Thoracic aorta (tissue), 2 donors: ENCODE data around the gene LRRC66. TPM values are rescaled to one million over a fixed set of nuclear protein-coding genes. Genes with fewer than 3 reads are reported as not detected.

Experiments used
- ATAC-seq: fragments of 150-250 bp; one replicate; pipeline ENCODE4 v1.8.0; 2017; ENCODE audit warnings: low read depth; ENCODE audit not compliant: insufficient number of reproducible peaks, low FRiP score
- DNase-seq: peaks from one replicate; pipeline ENCODE4 v3.0.0-alpha.2; 2020; ENCODE audit warnings: low spot score
- H3K27ac ChIP-seq, 2 donors: fragments of 200-600 bp; sonication (generic); 1 replicate in 1 of 2; 2 replicates in 1 of 2; pipeline ENCODE4 v1.5.1; 2016; ENCODE audit warnings: mild to moderate bottlenecking in 2 of 2, moderate library complexity in 2 of 2
- H3K27me3 ChIP-seq: fragments of 200-600 bp; sonication (generic); replicated peaks from 2 replicates; pipeline ENCODE4 v1.6.0; 2016; ENCODE audit warnings: mild to moderate bottlenecking; ENCODE audit not compliant: insufficient read depth
- H3K36me3 ChIP-seq: fragments of 200-600 bp; sonication (generic); one replicate; pipeline ENCODE4 v1.5.1; 2016
- H3K4me1 ChIP-seq, 2 donors: fragments of 200-600 bp; sonication (generic); 1 replicate in 1 of 2; 2 replicates in 1 of 2; pipeline versions ENCODE4 v1.5.1 to v1.6.0; 2016; ENCODE audit warnings: low read depth in 2 of 2, mild to moderate bottlenecking in 1 of 2; ENCODE audit not compliant: control insufficient read depth in 1 of 2
- H3K4me3 ChIP-seq: fragments of 200-600 bp; sonication (generic); 2 replicates; pipeline ENCODE4 v1.5.1; 2016; ENCODE audit warnings: mild to moderate bottlenecking
- H3K9me3 ChIP-seq: fragments of 200-600 bp; sonication (generic); 2 replicates; pipeline ENCODE4 v1.5.1; 2016
- total RNA-seq, 2 donors: library from RNA; depleted of rRNA; stranded (reverse); fragments of >200 nt; gene quantifications; one replicate each; pipeline versions ENCODE4 v1.1.0 to v1.2.3, GENCODE V29; 2016
- TF ChIP-seq, protein P1 (sequence below): fragments of 200-600 bp; sonication (generic); IDR thresholded peaks from one replicate; pipeline ENCODE4 v1.5.1; 2019; ENCODE audit warnings: antibody characterized with exemption

The LRRC66 gene
- total RNA-seq, 2 donors from 2014 or later = 0.42 to 1.1 TPM

GRCh38 chr4:52032005-52032404 lies 11.8 kb upstream of the LRRC66 start:
- Histone ChIP-seq H3K4me1 (peaks cover 8 to 31% of the 10 kb centered on the region in 2 donors), H3K9me3 (no peaks in the 10 kb centered on the region), H3K27me3 (no peaks in the 10 kb centered on the region), H3K36me3 (peaks cover 10% of the 10 kb centered on the region), H3K27ac (no peak overlapping the region), H3K4me3 (no peak overlapping the region)
- TF ChIP-seq, protein P1, sequence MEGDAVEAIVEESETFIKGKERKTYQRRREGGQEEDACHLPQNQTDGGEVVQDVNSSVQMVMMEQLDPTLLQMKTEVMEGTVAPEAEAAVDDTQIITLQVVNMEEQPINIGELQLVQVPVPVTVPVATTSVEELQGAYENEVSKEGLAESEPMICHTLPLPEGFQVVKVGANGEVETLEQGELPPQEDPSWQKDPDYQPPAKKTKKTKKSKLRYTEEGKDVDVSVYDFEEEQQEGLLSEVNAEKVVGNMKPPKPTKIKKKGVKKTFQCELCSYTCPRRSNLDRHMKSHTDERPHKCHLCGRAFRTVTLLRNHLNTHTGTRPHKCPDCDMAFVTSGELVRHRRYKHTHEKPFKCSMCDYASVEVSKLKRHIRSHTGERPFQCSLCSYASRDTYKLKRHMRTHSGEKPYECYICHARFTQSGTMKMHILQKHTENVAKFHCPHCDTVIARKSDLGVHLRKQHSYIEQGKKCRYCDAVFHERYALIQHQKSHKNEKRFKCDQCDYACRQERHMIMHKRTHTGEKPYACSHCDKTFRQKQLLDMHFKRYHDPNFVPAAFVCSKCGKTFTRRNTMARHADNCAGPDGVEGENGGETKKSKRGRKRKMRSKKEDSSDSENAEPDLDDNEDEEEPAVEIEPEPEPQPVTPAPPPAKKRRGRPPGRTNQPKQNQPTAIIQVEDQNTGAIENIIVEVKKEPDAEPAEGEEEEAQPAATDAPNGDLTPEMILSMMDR = no peak
- DNase-seq = no peak
- no peak for ATAC-seq

DNA sequence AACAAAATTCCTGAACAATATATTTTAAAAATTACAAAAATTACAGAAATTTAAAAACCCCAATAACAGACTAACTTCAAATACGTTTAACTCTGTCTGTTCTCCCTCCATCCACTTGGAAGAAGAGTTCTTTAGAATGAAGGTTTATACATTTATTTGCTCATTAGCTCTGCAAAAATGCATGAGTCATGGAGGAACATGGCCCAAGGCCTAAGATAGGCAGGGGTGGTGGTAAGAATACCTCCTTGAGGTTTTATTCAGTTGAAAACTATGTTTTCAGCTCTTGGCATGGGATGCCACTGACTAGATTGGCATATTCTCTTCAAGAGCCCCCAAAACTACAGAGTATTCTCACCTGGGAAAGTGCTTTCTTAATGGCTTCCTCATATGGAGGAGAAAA lies 8.8 kb upstream of the LRRC66 start:
- peaks cover 17% of the 10 kb centered on the region for H3K36me3 ChIP-seq
- peaks cover 4 to 7% of the 10 kb centered on the region in 2 donors for H3K4me1 ChIP-seq
- no peak overlapping the region for H3K4me3 ChIP-seq
- H3K9me3 ChIP-seq = no peaks in the 10 kb centered on the region
- H3K27me3 ChIP-seq = no peaks in the 10 kb centered on the region
- H3K27ac ChIP-seq = no peak overlapping the region
- no peak for DNase-seq
- TF ChIP-seq, protein P1 = no peak
- ATAC-seq = no peak

GRCh38 chr4:52017814-52018213 lies 2.3 kb downstream of the LRRC66 start:
- H3K36me3 ChIP-seq = peaks cover 3% of the 10 kb centered on the region
- no peaks in the 10 kb centered on the region for H3K27me3 ChIP-seq
- H3K4me1 ChIP-seq = no peaks in the 10 kb centered on the region
- TF ChIP-seq, protein P1 = no peak
- no peak for ATAC-seq
- H3K4me3 ChIP-seq = no peak overlapping the region
- no peak overlapping the region for H3K27ac ChIP-seq
- DNase-seq = no peak
- no peaks in the 10 kb centered on the region for H3K9me3 ChIP-seq

DNA sequence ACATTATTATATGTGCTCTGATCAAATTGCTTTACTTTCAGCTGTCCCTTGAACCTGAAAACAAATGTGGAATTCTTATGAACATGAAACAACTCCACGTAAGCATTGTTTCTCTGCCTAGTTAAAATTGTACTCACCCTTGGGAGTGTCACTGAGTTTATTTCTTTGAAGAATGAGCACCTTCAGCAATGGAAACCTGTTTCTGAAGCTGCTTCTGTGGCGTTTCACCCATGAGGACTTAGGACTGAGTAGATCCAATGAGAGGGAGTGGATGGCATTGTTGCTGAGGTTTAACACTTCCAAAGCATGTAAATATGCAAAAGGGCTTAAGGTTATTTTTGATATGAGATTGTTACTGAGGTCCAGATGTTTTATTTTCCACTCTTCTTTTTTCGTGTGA lies 3.2 kb downstream of the LRRC66 start:
- H3K36me3 ChIP-seq = peaks cover 3% of the 10 kb centered on the region
- no peaks in the 10 kb centered on the region for H3K9me3 ChIP-seq
- H3K27me3 ChIP-seq = no peaks in the 10 kb centered on the region
- H3K4me1 ChIP-seq = no peaks in the 10 kb centered on the region
- TF ChIP-seq, protein P1 = no peak
- no peak for ATAC-seq
- H3K4me3 ChIP-seq = no peak overlapping the region
- no peak overlapping the region for H3K27ac ChIP-seq
- DNase-seq = no peak

- no peak for ATAC-seq
These were observed 4.8 kb downstream of the LRRC66 start for GRCh38 chr4:52015366-52015765.

More at GRCh38 chr4:52015366-52015765, 4.8 kb downstream of the LRRC66 start:
- Histone ChIP-seq H3K36me3 (peaks cover 3% of the 10 kb centered on the region), H3K4me1 (no peaks in the 10 kb centered on the region), H3K27me3 (no peaks in the 10 kb centered on the region), H3K4me3 (no peak overlapping the region), H3K9me3 (no peaks in the 10 kb centered on the region), H3K27ac (no peak overlapping the region)
- TF ChIP-seq, protein P1 = no peak
- no peak for DNase-seq
